ENCODE measurements around the gene CCDC169.

Gene CCDC169

DNA sequence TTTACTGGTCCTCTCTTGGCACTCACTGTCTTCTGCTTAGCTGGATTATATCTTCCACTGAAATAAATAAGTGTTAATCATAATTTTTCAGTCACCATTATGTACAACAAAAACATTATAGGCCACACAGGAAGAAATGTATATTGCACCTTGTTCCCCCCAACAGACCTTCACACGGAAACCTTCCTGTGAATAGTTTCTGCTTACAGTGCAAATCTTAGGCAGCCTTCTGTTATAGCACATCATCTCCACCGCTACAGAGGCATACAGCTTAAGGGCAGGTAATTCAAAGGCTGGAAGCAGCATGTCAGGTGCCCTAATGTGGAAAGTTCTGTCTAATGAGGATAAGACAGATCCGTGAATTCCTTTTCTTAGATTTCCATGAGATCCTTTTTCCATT lies 66.4 kb downstream of the CCDC169 start:
- DNase-seq, result no peak

DNA sequence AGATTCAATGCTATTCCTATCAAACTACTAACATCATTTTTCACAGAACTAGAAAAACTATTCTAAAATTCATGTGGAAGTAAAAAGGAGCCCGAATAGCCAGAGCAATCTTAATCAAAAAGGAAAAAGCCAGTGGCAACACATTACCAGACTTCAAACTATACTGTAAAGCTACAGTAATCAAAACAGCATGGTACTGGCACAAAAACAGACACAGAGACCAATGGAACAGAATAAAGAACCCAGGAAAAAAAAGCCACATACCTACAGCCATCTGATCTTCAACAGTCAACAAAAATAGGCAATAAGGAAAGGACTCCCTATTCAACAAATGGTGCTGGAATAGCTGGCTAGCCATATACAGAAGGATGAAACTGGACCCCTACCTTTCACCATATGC lies 72.9 kb downstream of the CCDC169 start:
- DNase-seq, result no peak

DNA sequence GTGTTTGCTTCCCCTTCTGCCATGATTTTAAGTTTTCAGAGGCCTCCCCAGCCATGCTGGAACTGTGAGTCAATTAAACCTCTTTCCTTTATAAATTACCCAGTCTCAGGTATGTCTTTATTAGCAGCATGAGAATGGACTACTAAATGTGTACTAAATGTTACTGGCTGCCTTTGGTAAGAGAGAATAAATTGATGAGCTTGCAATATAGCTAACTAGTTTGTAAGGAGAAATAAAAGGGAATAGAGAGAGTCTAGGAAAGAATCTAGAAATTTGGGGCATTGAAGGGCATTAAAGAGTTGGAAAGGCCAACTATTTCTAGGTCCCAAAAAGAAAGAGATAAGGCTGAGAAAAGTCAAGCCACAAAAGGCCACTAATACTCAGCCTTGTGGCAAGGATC lies 77.7 kb downstream of the CCDC169 start:
- no peak for DNase-seq

DNA sequence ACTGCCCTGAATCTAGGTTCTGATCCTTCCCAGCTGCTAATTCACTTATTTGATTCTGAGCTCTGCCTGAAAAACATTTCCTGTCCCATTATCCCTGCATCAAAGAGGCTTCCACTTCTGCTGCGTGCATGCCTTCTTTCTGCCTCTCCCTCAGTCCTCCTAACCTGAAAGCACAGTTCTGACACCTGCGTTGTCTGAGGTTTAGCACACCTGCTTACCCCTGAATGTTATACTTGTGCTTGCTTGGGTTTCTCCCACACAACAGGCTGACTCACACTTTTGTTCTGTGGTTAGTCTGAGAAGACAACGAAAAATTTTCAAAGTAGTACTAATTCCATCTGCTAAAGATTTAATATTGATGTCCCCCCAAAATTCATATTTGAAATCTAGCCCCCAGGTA lies 80.2 kb downstream of the CCDC169 start:
- DNase-seq, result no peak

DNA sequence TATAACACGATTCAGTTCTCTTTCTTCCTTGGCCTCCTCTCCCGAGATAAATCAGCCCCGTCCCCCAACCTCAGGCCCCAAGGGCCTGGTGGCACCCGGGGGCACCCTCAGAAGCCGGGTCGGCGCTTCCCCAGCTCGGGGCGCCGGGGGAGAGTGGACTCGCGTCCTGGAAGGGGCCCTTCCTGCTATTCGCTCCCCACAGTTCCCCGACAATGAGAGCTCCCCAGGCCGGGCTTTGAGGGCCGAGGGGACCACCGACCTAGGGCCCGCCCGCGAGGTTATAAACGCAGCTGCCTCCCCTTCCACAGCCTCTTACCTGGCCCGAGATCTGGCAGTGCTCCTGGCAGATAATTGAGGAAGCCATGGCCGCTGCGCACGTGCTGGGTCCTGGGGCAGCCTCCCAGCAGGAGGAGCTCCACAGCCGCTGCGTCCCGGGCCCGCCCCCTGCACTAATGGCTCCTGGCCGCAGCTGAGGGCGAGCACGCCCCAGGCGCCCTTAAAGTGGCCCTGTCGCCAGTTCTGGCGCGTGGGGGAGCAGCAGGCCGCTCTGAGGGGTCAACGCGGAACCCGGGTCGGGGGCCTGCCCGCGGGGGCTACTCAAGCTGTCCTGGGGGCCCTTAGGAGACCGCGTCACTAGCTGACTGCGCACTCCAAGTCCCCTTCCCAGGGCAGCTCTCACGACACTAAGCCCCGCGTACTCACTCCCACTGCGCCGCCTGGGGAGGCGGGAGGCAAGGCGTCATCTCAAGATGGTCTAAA lies 83.3 kb downstream of the CCDC169 start, which contains the start of gene SOHLH2:
SOHLH2 (minus strand) TSS at position 394 of the 759 bp plus-strand sequence; CDS start at position 364, 30 bp downstream.
- DNase-seq, result no peak

DNA sequence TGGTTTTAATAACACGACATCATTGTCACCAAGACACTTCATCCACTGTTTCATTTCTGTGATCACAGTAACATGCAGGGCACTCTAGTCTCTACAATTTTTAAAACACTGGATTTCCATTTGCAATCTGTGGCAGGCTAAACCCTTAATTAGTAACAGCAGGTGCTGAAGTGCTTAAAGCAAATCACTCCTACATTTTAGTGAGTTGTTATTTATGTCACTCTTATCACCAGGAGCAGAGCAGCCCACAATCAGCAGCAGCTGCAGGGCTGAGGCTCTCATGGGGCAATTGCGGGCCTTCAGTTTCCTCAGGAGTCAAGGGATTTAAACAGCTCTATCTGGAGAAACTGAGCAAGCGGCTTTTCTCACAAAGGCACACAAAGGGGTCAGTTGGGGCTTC lies 84.8 kb downstream of the CCDC169 start:
- no peak for DNase-seq

DNA sequence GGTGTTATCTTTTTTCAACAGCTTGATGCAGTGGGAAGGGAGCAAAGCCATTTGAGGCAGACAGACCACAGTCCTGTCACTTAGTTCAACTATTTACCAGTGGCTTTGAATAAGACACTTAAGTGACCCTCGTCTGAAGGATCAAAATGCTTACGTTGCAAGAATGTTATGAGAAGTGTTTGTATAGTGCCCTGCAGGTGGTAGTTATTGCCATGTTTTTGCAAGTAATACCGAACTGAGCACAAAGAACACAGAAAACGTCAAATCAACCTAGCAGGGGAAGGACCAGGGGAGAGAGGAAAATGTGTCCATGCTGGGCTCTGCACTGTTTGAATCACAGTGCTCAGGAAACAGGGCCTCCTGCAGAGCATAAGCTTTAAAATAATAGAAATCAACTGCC lies 86.0 kb downstream of the CCDC169 start:
- no peak for DNase-seq

DNA sequence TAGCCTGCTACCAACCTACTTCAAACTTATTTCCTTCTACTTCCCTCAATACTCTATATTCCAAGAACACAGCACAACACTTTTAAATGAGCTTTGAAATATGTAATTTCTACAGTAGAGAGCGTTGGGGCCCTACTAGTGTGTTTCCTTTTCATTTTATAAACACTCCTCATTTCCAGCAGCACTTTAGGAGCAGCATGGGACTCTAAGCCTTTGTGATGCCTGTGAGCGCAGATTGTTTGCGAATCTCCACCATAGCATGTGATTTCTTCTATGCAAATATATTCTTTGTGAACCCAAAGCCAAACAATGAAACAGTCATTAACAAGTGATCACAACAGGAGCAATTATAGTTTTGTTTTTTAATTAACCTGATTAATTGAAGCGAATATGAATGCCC lies 86.9 kb downstream of the CCDC169 start:
- DNase-seq, result no peak

DNA sequence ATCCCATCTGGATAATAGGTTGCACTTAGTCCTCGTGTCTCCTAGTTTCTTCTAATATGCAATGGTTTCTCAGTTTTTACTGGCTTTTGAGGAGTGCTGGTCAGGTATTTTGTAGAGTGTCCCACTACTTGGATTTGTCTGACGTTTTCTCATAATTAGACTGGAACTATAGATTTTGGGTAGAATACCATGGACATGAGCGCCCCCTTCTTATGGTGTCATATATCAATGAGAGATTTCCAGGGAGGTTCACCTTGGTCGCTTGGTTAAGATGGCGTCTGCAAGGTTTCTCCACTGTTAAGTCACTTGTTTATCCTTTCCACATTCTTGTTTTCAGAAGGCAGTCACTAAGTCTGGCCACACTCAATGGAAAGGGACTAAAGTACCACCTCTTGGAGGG lies 89.9 kb downstream of the CCDC169 start:
- no peak for DNase-seq

DNA sequence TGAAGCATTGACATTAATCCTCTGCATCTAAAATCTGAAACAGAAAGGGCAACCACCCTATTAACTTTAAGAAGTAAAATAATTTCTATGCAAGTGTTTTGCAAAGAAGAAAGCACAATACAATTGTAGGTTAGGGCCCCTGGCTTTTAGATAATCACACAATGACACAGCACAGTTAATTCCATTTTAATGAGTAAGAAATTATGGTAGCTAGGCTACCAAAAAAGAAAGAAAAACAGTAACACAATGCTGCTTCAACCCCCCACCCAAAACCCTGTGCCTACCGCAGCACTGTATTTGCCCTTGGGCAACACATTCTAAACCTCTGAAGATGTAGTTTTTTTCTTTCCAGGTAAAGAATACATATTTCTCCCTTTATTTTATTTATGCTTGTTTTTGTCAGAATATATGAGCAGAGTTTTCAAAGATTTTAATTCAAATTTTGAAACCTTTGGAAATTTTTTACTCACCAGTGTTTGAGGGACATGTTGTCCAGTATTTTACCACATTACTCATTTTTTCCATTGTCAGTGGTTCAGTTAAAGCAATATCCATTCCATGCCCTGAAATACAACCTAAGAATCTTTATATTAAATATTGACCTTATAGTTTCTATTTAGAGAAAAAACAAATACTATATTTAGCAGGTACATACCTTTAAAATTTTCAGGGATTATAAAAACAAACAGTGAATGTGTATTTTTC lies 104.3 kb downstream of the CCDC169 start:
- DNase-seq, result no peak

DNA sequence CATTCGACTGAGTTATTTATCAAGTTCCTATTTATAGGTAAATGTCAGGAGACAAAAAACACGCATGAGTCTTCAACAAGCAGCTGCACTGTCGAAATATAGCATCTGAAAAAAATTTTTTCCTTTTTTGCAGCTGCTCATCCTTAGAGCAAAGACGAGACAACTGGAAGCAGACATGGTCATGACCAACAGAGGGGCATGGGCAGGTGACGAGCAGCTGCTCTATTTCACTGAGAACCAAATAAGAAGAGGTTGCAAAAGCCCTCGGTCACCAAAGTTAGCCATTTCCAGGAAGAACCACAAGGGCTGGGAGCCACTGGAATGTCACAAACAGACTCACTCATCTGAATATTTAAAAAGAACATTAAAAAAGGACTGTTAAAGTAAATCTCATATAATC lies 105.4 kb downstream of the CCDC169 start:
- DNase-seq, result no peak

DNA sequence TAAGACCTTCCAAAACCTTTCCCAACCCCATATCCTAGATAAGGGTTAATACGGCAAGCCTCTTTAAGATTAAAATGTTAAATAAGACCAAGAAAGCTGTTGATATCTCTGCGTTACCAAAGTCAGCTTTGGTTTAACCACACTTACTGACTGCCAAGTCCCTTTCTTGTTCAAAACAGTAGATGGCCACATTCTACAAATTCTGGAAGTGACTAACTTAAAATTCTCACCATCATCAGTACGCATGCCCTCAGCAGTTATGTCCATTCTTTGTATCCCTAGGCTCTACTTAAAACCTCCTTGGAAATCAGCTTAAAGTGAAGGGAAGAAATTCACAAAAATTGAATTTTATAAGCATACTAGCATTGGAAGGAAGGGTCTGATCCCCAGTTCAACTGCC lies 106.8 kb downstream of the CCDC169 start:
- DNase-seq, result no peak

DNA sequence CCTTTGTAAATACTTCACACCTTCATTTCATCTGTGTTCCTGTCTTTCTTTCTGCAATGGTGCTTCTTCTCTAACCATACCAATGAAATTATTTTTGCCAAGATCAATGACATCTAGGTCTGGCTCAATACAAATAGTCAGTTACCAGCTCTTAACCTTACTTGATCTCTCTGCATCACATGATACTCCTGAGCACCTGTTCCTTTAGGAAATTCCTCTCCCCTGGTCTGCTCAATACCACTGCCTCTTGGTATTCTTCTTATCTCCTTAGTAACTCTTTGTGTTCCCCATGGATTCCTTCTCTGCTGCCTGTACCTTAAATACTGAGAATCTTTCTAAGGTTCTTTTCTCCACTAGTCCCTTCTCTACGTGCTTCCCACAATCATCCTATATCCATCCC lies 109.2 kb downstream of the CCDC169 start:
- no peak for DNase-seq

DNA sequence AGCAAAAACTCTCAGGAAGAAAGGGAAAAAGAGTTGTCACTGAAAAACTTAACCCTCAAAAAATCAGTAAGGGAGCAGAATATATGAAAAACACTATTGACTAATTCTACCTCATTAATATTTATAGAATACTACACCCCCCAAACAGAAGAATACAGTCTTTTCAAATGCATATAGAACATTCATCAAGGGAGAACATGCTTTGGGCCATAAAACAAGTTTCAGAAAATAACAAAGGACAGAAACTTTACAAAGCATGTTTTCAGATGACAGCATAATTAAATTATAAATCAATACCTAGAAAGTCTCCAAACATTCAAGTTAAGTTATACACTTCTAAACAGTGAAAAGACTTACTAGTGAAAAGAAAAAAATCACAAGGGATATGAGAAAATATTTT lies 113.7 kb downstream of the CCDC169 start:
- no peak for DNase-seq
